Measurements from ENCODE around the gene TEX55. TPM values are rescaled to one million over a fixed set of nuclear protein-coding genes. Genes with fewer than 3 reads are reported as not detected.

Gene TEX55
- total and polyA plus RNA-seq, 9 of the 15 experiments (the other 6 are each of a cell fraction or from before 2014, with no cell fraction given): not detected

DNA sequence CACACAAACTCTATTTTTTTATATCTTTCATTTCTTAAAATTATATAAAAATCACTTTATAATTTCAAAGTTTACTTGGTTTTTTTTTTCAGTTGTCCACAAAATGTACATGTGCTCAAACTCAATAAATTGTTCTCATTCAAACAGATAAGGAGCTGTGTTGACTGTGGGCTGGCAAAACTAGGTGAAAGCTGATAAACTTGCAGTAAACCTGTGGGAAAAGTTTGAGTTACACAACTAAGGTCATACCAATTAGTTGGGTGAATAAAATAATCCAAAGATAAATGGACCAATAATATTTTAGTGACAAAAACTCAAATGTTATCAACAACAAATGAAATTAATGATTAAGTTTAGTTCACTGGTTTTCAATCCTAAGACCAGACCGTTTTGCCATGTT, 14.8 kb downstream of the TEX55 start (continued):
- TF ChIP-seq EWSR1 (IDR thresholded peaks at IDR 0.05; ENCODE audit: borderline replicate concordance, low read depth, partially characterized antibody): no peak
- no peak for TF ChIP-seq DMBX1 (CRISPR knock-in tag; IDR thresholded peaks at IDR 0.05; ENCODE audit: borderline replicate concordance)
- TF ChIP-seq ZHX1 (conservative IDR thresholded peaks at IDR 0.05; ENCODE audit: low read length): no peak
- TF ChIP-seq NEUROD1 (IDR thresholded peaks at IDR 0.05; ENCODE audit: borderline replicate concordance, low read depth, low read length, partially characterized antibody): no peak

DNA sequence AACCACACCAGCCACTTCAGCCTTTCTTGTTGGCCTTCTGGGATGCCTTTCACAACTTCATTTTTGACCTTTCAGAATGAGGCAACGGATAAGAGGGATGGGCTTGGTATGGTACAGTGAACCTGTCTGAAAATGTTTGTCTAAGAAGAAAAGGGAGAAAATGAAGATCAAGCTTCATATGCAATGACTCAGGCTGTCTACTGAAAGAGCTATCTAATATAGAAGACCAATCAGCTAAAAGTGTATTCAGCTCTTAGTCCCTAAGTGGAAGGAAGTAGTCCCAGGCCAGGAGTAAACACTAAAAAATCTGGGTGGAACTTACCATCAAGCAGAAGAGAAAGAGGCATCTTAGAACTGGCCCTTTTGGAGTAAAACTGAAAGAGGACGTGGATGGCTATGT, 15.3 kb downstream of the TEX55 start:
- ChIA-PET CTCF (ENCODE audit: low intra/inter-chr PET ratio) (no interaction called here), POLR2A (no interaction called here)
- intact Hi-C loops (cut with micrococcal nuclease): no loop called here
- no peak overlapping the region for H2AFZ ChIP-seq (ENCODE audit: low read depth, low read length)
- H3K27me3 ChIP-seq (ENCODE audit: control insufficient read depth in 2 of 2, insufficient read depth in 2 of 2, low read length in 2 of 2): no peaks in the 10 kb centered on the region
- 0% methylated on average over 2 of the region's 2 CpGs for WGBS (ENCODE audit: insufficient coverage, low coverage, missing lambda C conversion rate)
- H3K9ac ChIP-seq (ENCODE audit: insufficient read depth in 1 of 2, low read depth in 2 of 2, low read length in 2 of 2): no peak overlapping the region
- no peak overlapping the region for H3K4me2 ChIP-seq (ENCODE audit: insufficient read depth, low read length)
- in situ Hi-C loops (cut with MboI): no loop called here
- H3K9me1 ChIP-seq (ENCODE audit: control insufficient read depth, insufficient read depth, low read length): no peaks in the 10 kb centered on the region
- H3K27ac ChIP-seq (ENCODE audit: extremely low read depth, low read depth, low read length): no peak overlapping the region
- no peaks in the 10 kb centered on the region for H3K9me3 ChIP-seq (replicated peaks; ENCODE audit: control insufficient read depth, insufficient read depth, low read depth, low read length)
- H3K79me2 ChIP-seq (ENCODE audit: control insufficient read depth, insufficient read depth, low read length): no peaks in the 10 kb centered on the region
- H3K4me3 ChIP-seq: no peak overlapping the region
- DNase-seq (ENCODE audit: extremely low read depth in 1 of 4, low spot score in 3 of 4): no peak
- no TSS peak for BruUV-seq (replicated peaks)
- no peaks in the 10 kb centered on the region for H4K20me1 ChIP-seq (replicated peaks; ENCODE audit: control insufficient read depth, insufficient read depth, low read length)
- FAIRE-seq: no peak
- H3K4me1 ChIP-seq (replicated peaks in 1 of 2; ENCODE audit: control insufficient read depth in 2 of 2, insufficient read depth in 2 of 2, low read length in 2 of 2): no peaks in the 10 kb centered on the region
- no peaks in the 10 kb centered on the region for H3K36me3 ChIP-seq (ENCODE audit: control insufficient read depth, insufficient read depth, low read length)
- ATAC-seq: no peak
- TF ChIP-seq DNMT1 (IDR thresholded peaks at IDR 0.05): no peak
- no peak for TF ChIP-seq FIP1L1 (IDR thresholded peaks at IDR 0.05; ENCODE audit: low read depth, low read length, poor library complexity, severe bottlenecking)
- TF ChIP-seq ZNF217 (CRISPR knock-in tag; IDR thresholded peaks at IDR 0.05): no peak
- no peak for TF ChIP-seq VEZF1 (CRISPR knock-in tag; IDR thresholded peaks at IDR 0.05)
- no peak for TF ChIP-seq CC2D1A (IDR thresholded peaks at IDR 0.05)
- no peak for TF ChIP-seq ZFX (CRISPR knock-in tag; IDR thresholded peaks at IDR 0.05)
- no peak for TF ChIP-seq ZNF384 (IDR thresholded peaks at IDR 0.05; ENCODE audit: low read depth, low read length)
- no peak for TF ChIP-seq ZFP1 (CRISPR knock-in tag; IDR thresholded peaks at IDR 0.05)
- TF ChIP-seq GTF3C2 (IDR thresholded peaks at IDR 0.05; ENCODE audit: borderline replicate concordance, extremely low read depth, insufficient read length): no peak
